LNCAP (cell line): ENCODE results near the gene UNC5B.

Experiments used
- TF ChIP-seq, protein P1 (sequence below): fragments of 450-650 bp; IDR thresholded peaks from 2 replicates; pipeline ENCODE4 v1.5.1; 2017; ENCODE audit warnings: mild to moderate bottlenecking

Gene UNC5B

DNA sequence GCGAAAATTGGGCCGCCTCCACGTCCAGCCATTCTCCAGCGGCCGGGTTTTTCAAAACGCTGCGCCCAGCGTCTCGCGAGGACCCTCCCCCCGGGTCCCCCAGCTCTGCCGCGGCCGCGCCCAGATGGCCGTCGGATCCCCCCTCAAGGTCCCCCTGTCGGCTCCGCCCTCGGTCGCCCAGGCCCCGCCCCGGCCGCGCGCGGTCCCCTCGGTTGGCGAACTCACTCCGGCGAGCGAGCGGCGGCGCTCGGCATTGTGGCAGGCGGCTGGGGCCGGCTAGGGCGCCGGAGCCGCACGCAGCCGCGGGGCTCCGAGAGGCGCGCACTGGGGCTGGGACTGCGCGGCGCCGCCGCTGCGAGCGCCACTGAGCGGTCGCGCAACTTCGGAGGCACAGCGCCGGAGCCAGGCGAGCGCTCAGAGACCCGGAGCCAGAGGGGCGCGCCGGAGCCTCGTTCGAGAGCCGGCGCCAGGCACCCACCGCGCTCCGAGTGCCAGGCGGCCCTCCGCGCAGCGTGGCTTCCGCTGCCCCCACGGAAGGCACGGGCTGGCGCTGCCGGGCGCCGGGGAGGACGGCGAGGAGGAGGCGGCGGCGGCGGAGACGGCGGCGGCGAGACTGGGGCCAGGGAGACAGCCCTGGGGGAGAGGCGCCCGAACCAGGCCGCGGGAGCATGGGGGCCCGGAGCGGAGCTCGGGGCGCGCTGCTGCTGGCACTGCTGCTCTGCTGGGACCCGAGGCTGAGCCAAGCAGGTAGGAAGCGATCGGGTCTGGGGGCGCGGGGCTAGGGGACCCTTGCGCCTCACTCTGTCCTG, at the start of gene UNC5B:
Gene UNC5B, plus strand, starts transcription at position 253 of the 809 bp plus-strand sequence. Its CDS starts 416 bp downstream, at position 669.
- TF ChIP-seq, protein P1, sequence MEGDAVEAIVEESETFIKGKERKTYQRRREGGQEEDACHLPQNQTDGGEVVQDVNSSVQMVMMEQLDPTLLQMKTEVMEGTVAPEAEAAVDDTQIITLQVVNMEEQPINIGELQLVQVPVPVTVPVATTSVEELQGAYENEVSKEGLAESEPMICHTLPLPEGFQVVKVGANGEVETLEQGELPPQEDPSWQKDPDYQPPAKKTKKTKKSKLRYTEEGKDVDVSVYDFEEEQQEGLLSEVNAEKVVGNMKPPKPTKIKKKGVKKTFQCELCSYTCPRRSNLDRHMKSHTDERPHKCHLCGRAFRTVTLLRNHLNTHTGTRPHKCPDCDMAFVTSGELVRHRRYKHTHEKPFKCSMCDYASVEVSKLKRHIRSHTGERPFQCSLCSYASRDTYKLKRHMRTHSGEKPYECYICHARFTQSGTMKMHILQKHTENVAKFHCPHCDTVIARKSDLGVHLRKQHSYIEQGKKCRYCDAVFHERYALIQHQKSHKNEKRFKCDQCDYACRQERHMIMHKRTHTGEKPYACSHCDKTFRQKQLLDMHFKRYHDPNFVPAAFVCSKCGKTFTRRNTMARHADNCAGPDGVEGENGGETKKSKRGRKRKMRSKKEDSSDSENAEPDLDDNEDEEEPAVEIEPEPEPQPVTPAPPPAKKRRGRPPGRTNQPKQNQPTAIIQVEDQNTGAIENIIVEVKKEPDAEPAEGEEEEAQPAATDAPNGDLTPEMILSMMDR = peak; percentile 51

DNA sequence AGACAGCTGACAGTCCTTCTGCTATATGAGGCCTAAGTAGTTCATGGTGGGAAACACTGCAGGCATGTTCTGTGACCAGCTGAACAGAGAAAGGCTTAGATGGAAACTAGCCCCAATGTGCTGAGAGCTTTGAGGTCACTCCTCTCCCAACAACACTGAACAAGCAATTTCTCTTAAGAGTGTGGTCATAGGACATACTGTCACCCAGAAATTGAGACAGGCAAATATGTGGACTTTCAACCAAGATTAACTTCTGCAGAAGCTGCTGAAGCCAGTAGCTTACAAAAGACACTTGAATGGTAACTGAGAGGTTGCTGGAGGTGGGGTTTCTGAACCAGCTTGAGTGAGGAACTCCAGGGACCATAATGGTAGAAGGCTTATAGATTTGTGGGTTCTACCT, 38.9 kb upstream of the UNC5B start:
- TF ChIP-seq, protein P1 = no peak

DNA sequence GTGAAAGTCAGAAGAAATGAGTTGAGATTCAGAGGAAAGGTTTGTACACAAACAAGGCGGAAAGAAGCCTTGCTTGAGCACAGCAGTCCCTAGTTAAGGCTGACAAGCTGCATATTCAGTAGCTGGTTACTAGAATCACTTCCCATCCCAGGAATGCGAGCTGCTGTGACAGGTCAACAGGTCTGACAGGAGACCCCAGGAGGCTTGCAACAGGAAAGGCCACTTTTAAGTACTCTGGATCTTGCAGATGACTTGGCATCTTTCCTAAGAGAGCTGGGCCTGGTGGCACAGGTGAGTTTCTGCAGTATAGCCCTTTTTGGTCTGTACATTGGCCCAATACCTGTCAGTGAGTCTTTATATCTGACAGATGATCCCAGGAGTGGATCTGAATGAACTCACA, 35.7 kb upstream of the UNC5B start:
- TF ChIP-seq, protein P1 = no peak

DNA sequence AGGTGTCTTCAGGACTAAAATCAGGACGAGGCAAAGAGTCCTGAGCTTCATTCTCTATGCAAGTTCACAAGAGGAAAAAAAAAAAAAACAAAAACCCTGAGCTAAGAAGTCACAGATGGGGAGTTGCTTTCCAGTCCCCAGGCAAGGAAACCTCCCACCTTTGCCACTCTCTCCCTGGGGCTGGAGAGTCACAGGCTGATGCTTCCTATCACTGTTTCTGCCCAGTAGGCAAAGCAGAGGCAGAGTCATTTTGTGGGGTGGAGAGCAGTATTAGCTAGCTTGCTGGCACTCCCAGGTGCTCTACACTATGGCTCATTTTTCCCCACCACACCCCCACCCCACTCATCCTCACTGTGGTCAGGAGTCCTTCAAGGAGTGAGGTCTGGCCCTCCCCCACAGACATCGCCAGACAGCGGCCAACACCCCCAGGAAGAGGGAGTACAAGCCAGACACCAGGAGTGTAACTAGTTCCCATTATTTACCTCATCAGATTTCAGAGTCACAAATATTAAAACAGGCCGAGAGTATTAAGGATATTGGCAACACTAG, 34.6 kb upstream of the UNC5B start:
- TF ChIP-seq, protein P1 = no peak

DNA sequence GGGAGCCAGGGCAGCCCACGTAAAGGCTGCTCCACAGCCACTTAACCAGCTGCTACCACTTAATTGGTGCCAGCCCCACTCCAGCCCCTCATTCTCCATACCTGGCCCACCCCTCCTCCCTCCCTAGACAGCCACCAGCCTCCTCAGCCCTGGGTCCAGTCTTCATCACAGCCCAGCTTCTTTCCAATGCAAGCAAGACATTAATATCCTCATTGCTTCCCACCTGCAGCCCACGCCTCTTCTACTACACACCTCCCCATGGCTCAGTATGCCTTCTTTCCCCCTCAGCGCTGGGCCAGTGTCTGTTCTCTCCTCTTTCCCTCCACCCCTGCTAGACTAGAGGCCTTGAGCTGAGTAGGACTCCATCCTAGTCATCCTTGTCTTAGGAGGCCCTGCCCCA, 33.5 kb upstream of the UNC5B start:
- TF ChIP-seq, protein P1 = no peak

DNA sequence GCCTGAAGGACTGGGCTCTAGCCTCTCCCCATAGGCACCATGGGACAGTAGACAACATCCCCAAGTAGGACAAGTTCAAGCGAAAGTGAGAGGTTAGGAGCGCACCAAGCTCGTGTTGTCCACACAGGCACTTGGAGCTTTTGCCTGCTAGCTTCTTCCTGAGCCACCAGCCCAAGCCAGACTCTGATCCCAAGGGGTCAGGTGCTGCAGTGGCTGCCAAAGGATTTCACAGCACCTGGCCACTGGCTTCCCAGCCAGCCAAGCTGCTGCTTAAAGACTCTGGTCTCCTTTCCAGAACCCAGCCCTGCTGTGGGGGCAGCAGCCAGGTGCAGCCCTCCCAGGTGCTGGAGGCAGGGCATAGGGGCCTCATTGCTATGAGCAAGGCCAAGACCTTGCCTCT, 33.0 kb upstream of the UNC5B start:
- TF ChIP-seq, protein P1 = no peak

DNA sequence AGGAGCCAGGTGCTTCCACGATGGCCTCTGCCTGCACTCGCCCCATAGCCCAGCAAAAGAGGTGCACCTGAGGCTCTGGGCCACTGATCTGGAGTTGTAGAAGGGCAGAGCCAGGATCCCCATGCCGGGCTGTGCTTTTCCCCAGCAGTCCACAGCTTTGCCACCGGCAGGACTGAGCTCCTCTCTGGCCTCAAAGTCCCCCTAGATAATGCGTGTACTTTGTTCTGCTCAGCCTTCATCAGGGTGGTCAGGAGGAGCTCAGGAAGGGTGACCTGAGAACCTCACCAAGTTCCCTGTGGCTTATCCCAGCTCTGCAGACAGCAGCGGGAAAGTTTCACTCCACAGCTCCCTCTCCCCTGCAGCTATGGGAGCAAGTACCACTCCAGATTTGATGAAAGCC, 27.9 kb upstream of the UNC5B start:
- TF ChIP-seq, protein P1 = no peak
